ENCODE results near the gene TNIK.

TNIK gene

GRCh38 chr3:171266034-171266739 is 194.0 kb downstream of the TNIK start:
- ChIA-PET CTCF (no interaction called here), POLR2A (ENCODE audit: low non-redundant PET) (no interaction called here)
- no peak overlapping the region for H3K27ac ChIP-seq
- no peak for TF ChIP-seq CTCF (conservative IDR thresholded peaks at IDR 0.05; ENCODE audit: low read depth)
- DNase-seq (ENCODE audit: low spot score), result no peak

GRCh38 chr3:171264758-171265157 is 195.4 kb downstream of the TNIK start:
- ChIA-PET CTCF (no interaction called here), POLR2A (ENCODE audit: low non-redundant PET) (no interaction called here)

GRCh38 chr3:171262431-171262830 is 197.8 kb downstream of the TNIK start:
- POLR2A ChIA-PET (ENCODE audit: low non-redundant PET), result interaction anchor here (0.6 kb wide), 1 partner anchor 12 kb away, joined by 3 read pairs; no protein-coding TSS in a partner anchor
- CTCF ChIA-PET, result interaction anchor here (0.6 kb wide), 1 partner anchor 172 kb away, joined by 5 read pairs; no protein-coding TSS in a partner anchor
- no peak overlapping the region for H3K27ac ChIP-seq
- DNase-seq (ENCODE audit: low spot score), result no peak
- TF ChIP-seq CTCF (conservative IDR thresholded peaks at IDR 0.05; ENCODE audit: low read depth), result no peak

More at GRCh38 chr3:171264758-171265157, 195.4 kb downstream of the TNIK start:
- DNase-seq (ENCODE audit: low spot score), result no peak
- no peak for TF ChIP-seq CTCF (conservative IDR thresholded peaks at IDR 0.05; ENCODE audit: low read depth)
- no peak overlapping the region for H3K27ac ChIP-seq

- CTCF ChIA-PET, result no interaction called here
- H3K27ac ChIP-seq, result no peak overlapping the region
- DNase-seq (ENCODE audit: low spot score), result peak; percentile 64
Observed at GRCh38 chr3:171261487-171261886, 198.7 kb downstream of the TNIK start.

GRCh38 chr3:171260899-171261298 is 199.3 kb downstream of the TNIK start:
- ChIA-PET CTCF (no interaction called here), POLR2A (ENCODE audit: low non-redundant PET) (no interaction called here)
- H3K27ac ChIP-seq, result no peak overlapping the region

More at GRCh38 chr3:171261487-171261886, 198.7 kb downstream of the TNIK start:
- no peak for TF ChIP-seq CTCF (conservative IDR thresholded peaks at IDR 0.05; ENCODE audit: low read depth)
- POLR2A ChIA-PET (ENCODE audit: low non-redundant PET), result no interaction called here

GRCh38 chr3:171260466-171260865 is 199.7 kb downstream of the TNIK start:
- no peak for DNase-seq (ENCODE audit: low spot score)
- TF ChIP-seq CTCF (conservative IDR thresholded peaks at IDR 0.05; ENCODE audit: low read depth), result no peak
- CTCF ChIA-PET, result no interaction called here
- POLR2A ChIA-PET (ENCODE audit: low non-redundant PET), result no interaction called here
- H3K27ac ChIP-seq, result no peak overlapping the region

More at GRCh38 chr3:171260899-171261298, 199.3 kb downstream of the TNIK start:
- no peak for TF ChIP-seq CTCF (conservative IDR thresholded peaks at IDR 0.05; ENCODE audit: low read depth)
- DNase-seq (ENCODE audit: low spot score), result no peak

Measured in RWPE1 (cell line).